ENCODE data around the gene ROBO2. TPM values are rescaled to one million over a fixed set of nuclear protein-coding genes. Genes with fewer than 3 reads are reported as not detected.

ROBO2 gene
- total and polyA plus RNA-seq, 2 experiments from 2014 or later = 1.5 to 7.8 TPM

GRCh38 chr3:77259694-77260093 lies 219.8 kb downstream of the ROBO2 start:
- Histone ChIP-seq H4K20me1 (replicated peaks; ENCODE audit: insufficient read depth) (no peaks in the 10 kb centered on the region), H3F3A (replicated peaks; ENCODE audit: low read depth) (no peaks in the 10 kb centered on the region), H3K36me3 (ENCODE audit: insufficient read depth) (no peaks in the 10 kb centered on the region), H3K4me3 (no peak overlapping the region), H3K4me2 (no peak overlapping the region), H3K79me2 (replicated peaks; ENCODE audit: insufficient read depth) (no peaks in the 10 kb centered on the region), H3K27me3 (ENCODE audit: insufficient read depth) (no peaks in the 10 kb centered on the region), H2AFZ (no peak overlapping the region), H3K27ac (ENCODE audit: low read depth) (no peak overlapping the region), H3K9me2 (ENCODE audit: insufficient read depth) (no peaks in the 10 kb centered on the region), H3K4me1 (ENCODE audit: insufficient read depth) (no peaks in the 10 kb centered on the region)
- Mint-ChIP-seq H3K9me3 (no peaks in the 10 kb centered on the region; the same call in 2 of the 3 replicates), H3K4me1 (peaks cover 8% of the 10 kb centered on the region), H3K36me3 (ENCODE audit: low read depth) (no peaks in the 10 kb centered on the region), H3K27ac (no peak overlapping the region), H3K4me3 (no peak overlapping the region), H3K27me3 (ENCODE audit: insufficient read depth, low read depth, poor library complexity) (no peaks in the 10 kb centered on the region)
- TF ChIP-seq CREB1 (CRISPR knock-in tag; IDR thresholded peaks at IDR 0.05; ENCODE audit: low read depth) (no peak), ZNF114 (CRISPR knock-in tag; IDR thresholded peaks at IDR 0.05) (no peak), ETS1 (IDR thresholded peaks at IDR 0.05) (no peak), STAT1 (IDR thresholded peaks at IDR 0.05; ENCODE audit: unreplicated experiment) (no peak), NANOG (IDR thresholded peaks at IDR 0.05; ENCODE audit: borderline replicate concordance) (no peak), ZNF331 (CRISPR knock-in tag; IDR thresholded peaks at IDR 0.05; ENCODE audit: low read depth) (no peak)
- TF ChIP-seq, protein P1, sequence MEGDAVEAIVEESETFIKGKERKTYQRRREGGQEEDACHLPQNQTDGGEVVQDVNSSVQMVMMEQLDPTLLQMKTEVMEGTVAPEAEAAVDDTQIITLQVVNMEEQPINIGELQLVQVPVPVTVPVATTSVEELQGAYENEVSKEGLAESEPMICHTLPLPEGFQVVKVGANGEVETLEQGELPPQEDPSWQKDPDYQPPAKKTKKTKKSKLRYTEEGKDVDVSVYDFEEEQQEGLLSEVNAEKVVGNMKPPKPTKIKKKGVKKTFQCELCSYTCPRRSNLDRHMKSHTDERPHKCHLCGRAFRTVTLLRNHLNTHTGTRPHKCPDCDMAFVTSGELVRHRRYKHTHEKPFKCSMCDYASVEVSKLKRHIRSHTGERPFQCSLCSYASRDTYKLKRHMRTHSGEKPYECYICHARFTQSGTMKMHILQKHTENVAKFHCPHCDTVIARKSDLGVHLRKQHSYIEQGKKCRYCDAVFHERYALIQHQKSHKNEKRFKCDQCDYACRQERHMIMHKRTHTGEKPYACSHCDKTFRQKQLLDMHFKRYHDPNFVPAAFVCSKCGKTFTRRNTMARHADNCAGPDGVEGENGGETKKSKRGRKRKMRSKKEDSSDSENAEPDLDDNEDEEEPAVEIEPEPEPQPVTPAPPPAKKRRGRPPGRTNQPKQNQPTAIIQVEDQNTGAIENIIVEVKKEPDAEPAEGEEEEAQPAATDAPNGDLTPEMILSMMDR (conservative IDR thresholded peaks at IDR 0.05; ENCODE audit: low read depth in 2 of 2) = no peak
- TF ChIP-seq, protein P2, sequence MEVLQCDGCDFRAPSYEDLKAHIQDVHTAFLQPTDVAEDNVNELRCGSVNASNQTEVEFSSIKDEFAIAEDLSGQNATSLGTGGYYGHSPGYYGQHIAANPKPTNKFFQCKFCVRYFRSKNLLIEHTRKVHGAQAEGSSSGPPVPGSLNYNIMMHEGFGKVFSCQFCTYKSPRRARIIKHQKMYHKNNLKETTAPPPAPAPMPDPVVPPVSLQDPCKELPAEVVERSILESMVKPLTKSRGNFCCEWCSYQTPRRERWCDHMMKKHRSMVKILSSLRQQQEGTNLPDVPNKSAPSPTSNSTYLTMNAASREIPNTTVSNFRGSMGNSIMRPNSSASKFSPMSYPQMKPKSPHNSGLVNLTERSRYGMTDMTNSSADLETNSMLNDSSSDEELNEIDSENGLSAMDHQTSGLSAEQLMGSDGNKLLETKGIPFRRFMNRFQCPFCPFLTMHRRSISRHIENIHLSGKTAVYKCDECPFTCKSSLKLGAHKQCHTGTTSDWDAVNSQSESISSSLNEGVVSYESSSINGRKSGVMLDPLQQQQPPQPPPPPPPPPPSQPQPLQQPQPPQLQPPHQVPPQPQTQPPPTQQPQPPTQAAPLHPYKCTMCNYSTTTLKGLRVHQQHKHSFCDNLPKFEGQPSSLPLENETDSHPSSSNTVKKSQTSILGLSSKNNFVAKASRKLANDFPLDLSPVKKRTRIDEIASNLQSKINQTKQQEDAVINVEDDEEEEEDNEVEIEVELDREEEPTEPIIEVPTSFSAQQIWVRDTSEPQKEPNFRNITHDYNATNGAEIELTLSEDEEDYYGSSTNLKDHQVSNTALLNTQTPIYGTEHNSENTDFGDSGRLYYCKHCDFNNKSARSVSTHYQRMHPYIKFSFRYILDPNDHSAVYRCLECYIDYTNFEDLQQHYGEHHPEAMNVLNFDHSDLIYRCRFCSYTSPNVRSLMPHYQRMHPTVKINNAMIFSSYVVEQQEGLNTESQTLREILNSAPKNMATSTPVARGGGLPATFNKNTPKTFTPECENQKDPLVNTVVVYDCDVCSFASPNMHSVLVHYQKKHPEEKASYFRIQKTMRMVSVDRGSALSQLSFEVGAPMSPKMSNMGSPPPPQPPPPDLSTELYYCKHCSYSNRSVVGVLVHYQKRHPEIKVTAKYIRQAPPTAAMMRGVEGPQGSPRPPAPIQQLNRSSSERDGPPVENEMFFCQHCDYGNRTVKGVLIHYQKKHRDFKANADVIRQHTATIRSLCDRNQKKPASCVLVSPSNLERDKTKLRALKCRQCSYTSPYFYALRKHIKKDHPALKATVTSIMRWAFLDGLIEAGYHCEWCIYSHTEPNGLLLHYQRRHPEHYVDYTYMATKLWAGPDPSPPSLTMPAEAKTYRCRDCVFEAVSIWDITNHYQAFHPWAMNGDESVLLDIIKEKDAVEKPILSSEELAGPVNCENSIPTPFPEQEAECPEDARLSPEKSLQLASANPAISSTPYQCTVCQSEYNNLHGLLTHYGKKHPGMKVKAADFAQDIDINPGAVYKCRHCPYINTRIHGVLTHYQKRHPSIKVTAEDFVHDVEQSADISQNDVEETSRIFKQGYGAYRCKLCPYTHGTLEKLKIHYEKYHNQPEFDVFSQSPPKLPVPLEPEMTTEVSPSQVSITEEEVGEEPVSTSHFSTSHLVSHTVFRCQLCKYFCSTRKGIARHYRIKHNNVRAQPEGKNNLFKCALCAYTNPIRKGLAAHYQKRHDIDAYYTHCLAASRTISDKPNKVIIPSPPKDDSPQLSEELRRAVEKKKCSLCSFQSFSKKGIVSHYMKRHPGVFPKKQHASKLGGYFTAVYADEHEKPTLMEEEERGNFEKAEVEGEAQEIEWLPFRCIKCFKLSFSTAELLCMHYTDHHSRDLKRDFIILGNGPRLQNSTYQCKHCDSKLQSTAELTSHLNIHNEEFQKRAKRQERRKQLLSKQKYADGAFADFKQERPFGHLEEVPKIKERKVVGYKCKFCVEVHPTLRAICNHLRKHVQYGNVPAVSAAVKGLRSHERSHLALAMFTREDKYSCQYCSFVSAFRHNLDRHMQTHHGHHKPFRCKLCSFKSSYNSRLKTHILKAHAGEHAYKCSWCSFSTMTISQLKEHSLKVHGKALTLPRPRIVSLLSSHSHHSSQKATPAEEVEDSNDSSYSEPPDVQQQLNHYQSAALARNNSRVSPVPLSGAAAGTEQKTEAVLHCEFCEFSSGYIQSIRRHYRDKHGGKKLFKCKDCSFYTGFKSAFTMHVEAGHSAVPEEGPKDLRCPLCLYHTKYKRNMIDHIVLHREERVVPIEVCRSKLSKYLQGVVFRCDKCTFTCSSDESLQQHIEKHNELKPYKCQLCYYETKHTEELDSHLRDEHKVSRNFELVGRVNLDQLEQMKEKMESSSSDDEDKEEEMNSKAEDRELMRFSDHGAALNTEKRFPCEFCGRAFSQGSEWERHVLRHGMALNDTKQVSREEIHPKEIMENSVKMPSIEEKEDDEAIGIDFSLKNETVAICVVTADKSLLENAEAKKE (CRISPR knock-in tag; IDR thresholded peaks at IDR 0.05) = no peak
- DNase-seq (ENCODE audit: low spot score) (no peak), ATAC-seq (no peak)
